Upper lobe of left lung (tissue), 6 donors: ENCODE data around the gene TGFB2. TPM values are rescaled to one million over a fixed set of nuclear protein-coding genes. Genes with fewer than 3 reads are reported as not detected.

Experiments
- ATAC-seq, 2 donors: fragments of 200-7000 bp; cut with Tn5 transposase; one replicate each; pipeline ENCODE4 v1.9.1; 2022; ENCODE audit warnings: mild to moderate bottlenecking in 2 of 2, moderate library complexity in 2 of 2; ENCODE audit not compliant: low FRiP score in 2 of 2
- DNase-seq, 2 donors: peaks; one replicate each; pipeline ENCODE4 v3.0.0-alpha.2; 2019 to 2020
- H3K27ac ChIP-seq, 4 donors: fragments of 200-600 bp; sonication (generic); one replicate each; pipeline ENCODE4 v1.5.1; 2016 to 2019
- H3K27me3 ChIP-seq, 4 donors: fragments of 200-600 bp; sonication (generic); one replicate each; pipeline ENCODE4 v1.5.1; 2017 to 2019
- H3K36me3 ChIP-seq, 4 donors: fragments of 200-600 bp; sonication (generic); one replicate each; pipeline ENCODE4 v1.5.1; 2016 to 2019
- H3K4me1 ChIP-seq, 4 donors: fragments of 200-600 bp; sonication (generic); one replicate each; pipeline ENCODE4 v1.5.1; 2018 to 2019
- H3K4me3 ChIP-seq, 4 donors: fragments of 200-600 bp; sonication (generic); one replicate each; pipeline ENCODE4 v1.5.1; 2017 to 2019; ENCODE audit warnings: mild to moderate bottlenecking in 2 of 4, moderate library complexity in 1 of 4
- H3K9me3 ChIP-seq, 4 donors: fragments of 200-600 bp; sonication (generic); one replicate each; pipeline ENCODE4 v1.5.1; 2018 to 2019
- CTCF ChIP-seq, 6 experiments: fragments of 450-650 bp in 4 of 6; fragments of 200-600 bp in 2 of 6; sonication (generic) in 2 of 6; IDR thresholded peaks; one replicate each; pipeline ENCODE4 v1.5.1; 2016 to 2019; ENCODE audit warnings: antibody characterized with exemption in 6 of 6
- EP300 ChIP-seq, 4 donors: sonication (generic); formaldehyde crosslinking; IDR thresholded peaks; one replicate each; pipeline ENCODE4 v1.5.1; 2017; ENCODE audit warnings: antibody characterized with exemption in 4 of 4, control low read depth in 2 of 4
- POLR2A ChIP-seq, 4 donors: fragments of 450-650 bp; IDR thresholded peaks; one replicate each; pipeline ENCODE4 v1.5.1; 2016 to 2017; ENCODE audit warnings: antibody characterized with exemption in 4 of 4, mild to moderate bottlenecking in 2 of 4
- POLR2AphosphoS5 ChIP-seq, 2 donors: sonication (generic); formaldehyde crosslinking; IDR thresholded peaks; one replicate each; pipeline ENCODE4 v1.5.1; 2017; ENCODE audit warnings: antibody characterized with exemption in 2 of 2
- WGBS, 2 donors: methylation state at CpG; one replicate each; pipeline ENCODE4 v1.1.5; 2017 to 2018; 5-methylcytosine and 5-hydroxymethylcytosine counted together
- total RNA-seq, 6 donors: library from RNA; depleted of rRNA in 4 of 6; stranded (reverse); fragments of >200 nt in 4 of 6; gene quantifications; one replicate each; pipeline versions ENCODE4 v1.1.0 to v1.2.1, GENCODE V29; 2016 to 2021
- donor health status: DM: no; HTN: no; CAD: no; lungs with moderate emphysema.
- donor health status: DM: no; HTN: yes; CAD: no; lungs with severe emphysema.

Gene TGFB2
- total RNA-seq, 6 donors from 2014 or later: 4.2 to 13.7 (median 9.9) TPM

DNA sequence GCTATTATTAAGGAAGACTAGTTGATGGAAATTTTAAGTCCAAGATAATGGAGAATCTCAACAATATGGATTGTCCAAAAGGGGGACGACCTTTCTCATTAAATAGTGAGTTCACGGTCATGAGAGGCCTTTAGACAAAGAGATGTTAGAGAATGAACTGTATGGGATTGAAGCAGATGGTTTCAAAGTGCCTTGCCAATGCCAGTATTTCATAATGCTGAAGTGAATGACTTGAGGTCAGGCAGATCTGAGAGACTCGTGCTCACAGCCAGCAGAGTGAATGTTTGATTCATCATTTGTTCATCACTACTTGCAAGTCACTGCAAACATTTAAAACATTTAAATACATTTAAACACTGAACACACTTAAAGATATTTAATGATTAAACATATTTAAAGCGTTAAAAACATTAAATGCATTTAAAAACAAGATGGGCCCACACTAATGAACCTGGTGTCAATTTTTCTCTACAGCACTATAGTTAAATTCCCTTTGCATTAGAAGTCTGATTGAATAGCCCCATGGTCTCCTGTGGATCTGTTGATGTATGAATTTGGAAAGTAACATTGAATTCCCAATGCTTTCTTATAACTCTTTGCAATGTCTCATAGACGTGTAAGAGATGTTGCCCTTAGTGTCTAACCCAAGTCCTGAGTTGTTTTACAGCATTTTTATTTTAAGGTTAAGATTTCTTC, 80.7 kb downstream of the TGFB2 start:
- ATAC-seq (no peak), DNase-seq (no peak)
- no peak for TF ChIP-seq POLR2AphosphoS5 (IDR thresholded peaks at IDR 0.05)
- TF ChIP-seq CTCF (IDR thresholded peaks at IDR 0.05): no peak
- TF ChIP-seq POLR2A (IDR thresholded peaks at IDR 0.05): no peak
- TF ChIP-seq EP300 (IDR thresholded peaks at IDR 0.05): no peak
- H3K4me3 ChIP-seq: no peak overlapping the region
- 76 to 77% methylated on average over 5 of the region's 5 CpGs for WGBS, 2 donors
- H3K9me3 ChIP-seq: no peaks in the 10 kb centered on the region
- H3K27ac ChIP-seq: no peak overlapping the region
- H3K4me1 ChIP-seq: peaks cover 0 to 5% (median 0%) of the 10 kb centered on the region in 4 donors
- H3K36me3 ChIP-seq: no peaks in the 10 kb centered on the region
- H3K27me3 ChIP-seq: no peaks in the 10 kb centered on the region

- no peak for ATAC-seq
- WGBS, 2 donors: 52 to 57% methylated on average over 1 of the region's 1 CpG
- no peak for DNase-seq
- Histone ChIP-seq H3K4me1 (peaks cover 0 to 5% (median 0%) of the 10 kb centered on the region in 4 donors), H3K27me3 (no peaks in the 10 kb centered on the region), H3K9me3 (no peaks in the 10 kb centered on the region), H3K27ac (no peak overlapping the region), H3K4me3 (no peak overlapping the region), H3K36me3 (no peaks in the 10 kb centered on the region)
- TF ChIP-seq POLR2AphosphoS5 (IDR thresholded peaks at IDR 0.05): no peak
- no peak for TF ChIP-seq CTCF (IDR thresholded peaks at IDR 0.05)
- no peak for TF ChIP-seq POLR2A (IDR thresholded peaks at IDR 0.05)
- no peak for TF ChIP-seq EP300 (IDR thresholded peaks at IDR 0.05)
Observed at GRCh38 chr1:218426343-218426657, 81.2 kb downstream of the TGFB2 start.

- no peak for ATAC-seq
- Histone ChIP-seq H3K9me3 (no peaks in the 10 kb centered on the region), H3K4me1 (peaks cover 0 to 5% (median 0%) of the 10 kb centered on the region in 4 donors), H3K27ac (no peak overlapping the region), H3K27me3 (no peaks in the 10 kb centered on the region), H3K36me3 (no peaks in the 10 kb centered on the region), H3K4me3 (no peak overlapping the region)
- DNase-seq: no peak
- TF ChIP-seq CTCF (IDR thresholded peaks at IDR 0.05) (no peak), POLR2A (IDR thresholded peaks at IDR 0.05) (no peak), EP300 (IDR thresholded peaks at IDR 0.05) (no peak), POLR2AphosphoS5 (IDR thresholded peaks at IDR 0.05) (no peak)
Observed at GRCh38 chr1:218429301-218429700, 84.2 kb downstream of the TGFB2 start.

GRCh38 chr1:218430346-218430745, 85.2 kb downstream of the TGFB2 start:
- 77 to 89% methylated on average over 1 of the region's 1 CpG for WGBS, 2 donors
- DNase-seq: no peak

More at GRCh38 chr1:218430346-218430745, 85.2 kb downstream of the TGFB2 start:
- Histone ChIP-seq H3K27me3 (no peaks in the 10 kb centered on the region), H3K4me3 (no peak overlapping the region), H3K4me1 (peaks cover 0 to 5% (median 0%) of the 10 kb centered on the region in 4 donors), H3K9me3 (no peaks in the 10 kb centered on the region), H3K36me3 (peaks cover 0 to 3% (median 0%) of the 10 kb centered on the region in 4 donors), H3K27ac (no peak overlapping the region)
- ATAC-seq: no peak
- TF ChIP-seq POLR2A (IDR thresholded peaks at IDR 0.05) (no peak), POLR2AphosphoS5 (IDR thresholded peaks at IDR 0.05) (no peak), CTCF (IDR thresholded peaks at IDR 0.05) (no peak), EP300 (IDR thresholded peaks at IDR 0.05) (no peak)
